Activated CD4-positive, alpha-beta T cell treated with anti-CD3 and anti-CD28 coated beads, Interleukin-2, Interleukin-6, amounts not matched to agents 100 ng/mL and 50 ng/mL, durations not matched to agents 16 hours and 8 hours (primary cell): ENCODE results near the gene USP2.
"Not testable (repeated sequence)": the region's sequence is repeated elsewhere in the genome, so short reads cannot be mapped to it uniquely, and the experiment has no call there.

Experiments
- DNase-seq: peaks from one replicate; pipeline ENCODE4 v3.0.0-alpha.2; 2020

Gene USP2

DNA sequence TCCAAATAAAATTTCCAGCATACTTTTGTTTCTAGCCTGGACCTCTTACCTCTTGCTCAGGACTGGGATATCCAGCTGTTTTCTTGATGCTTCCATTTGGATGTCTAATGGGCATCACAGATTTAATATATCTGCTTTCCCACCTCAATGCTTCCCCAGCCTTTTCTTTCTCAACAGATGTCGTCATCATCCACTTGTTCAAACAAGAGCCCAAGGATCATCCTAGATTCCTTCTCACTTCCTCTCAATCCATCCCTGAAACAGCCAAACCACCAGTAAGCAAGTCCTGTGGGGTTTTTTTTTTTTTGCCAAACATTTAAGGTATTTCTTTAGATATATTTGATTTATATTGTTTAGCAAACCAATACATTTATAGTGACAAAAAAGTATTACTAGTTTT, 29.0 kb upstream of the USP2 start:
- DNase-seq = no peak

DNA sequence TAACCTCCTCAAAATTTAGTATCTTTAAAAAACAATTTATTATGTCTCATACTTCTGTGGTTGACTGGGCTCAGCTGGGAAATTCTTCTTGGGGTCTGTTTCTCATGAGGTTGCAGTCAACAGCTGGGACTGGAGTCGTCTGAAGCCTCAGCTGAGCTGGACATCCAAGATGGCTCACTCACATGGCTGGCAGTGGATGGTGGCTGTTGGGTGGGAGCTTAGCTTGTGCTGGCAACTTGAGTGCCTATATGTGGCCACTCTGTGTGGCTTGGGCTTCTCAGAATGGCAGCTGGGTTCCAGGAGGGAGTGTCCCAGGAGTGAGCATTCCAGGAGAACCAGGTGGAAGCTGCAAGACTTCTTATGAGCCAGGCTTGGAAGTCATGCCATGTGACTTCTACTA, 28.2 kb upstream of the USP2 start:
- DNase-seq = no peak

DNA sequence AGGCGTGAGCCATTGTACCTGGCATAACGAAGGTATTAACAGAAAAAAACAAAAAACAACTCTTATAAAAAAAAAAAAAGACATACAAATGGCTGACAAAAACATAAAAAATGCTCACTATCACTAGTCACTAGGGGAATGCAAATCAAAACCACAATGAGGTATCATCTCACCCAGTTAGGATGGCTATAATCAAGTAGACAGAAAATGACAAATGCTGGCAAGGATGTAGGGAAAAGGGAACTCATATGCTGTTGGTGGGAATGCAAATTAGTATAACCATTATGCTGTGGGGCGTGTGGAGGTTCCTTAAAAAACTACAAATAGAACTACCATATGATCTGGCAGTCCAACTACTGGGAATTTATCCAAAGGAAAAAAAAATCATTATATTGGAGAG, 24.5 kb upstream of the USP2 start:
- DNase-seq = no peak

DNA sequence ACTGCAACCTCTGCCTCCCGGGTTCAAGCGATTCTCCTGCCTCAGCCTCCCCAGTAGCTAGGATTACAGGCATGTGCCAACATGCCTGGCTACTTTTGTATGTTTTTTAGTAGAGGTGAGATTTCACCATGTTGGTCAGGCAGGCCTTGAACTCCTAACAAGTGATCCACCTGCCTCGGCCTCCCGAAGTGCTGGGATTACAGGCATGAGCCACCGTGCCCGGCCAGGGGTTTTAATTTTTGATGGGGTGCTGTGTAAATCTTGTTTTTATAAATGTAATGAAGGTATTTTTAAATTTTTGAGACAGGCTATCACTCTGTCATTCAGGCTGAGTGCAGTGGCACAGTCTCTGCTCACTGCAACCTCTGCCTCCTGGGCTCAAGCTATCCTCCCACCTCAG, 24.0 kb upstream of the USP2 start:
- not testable (repeated sequence) for DNase-seq

DNA sequence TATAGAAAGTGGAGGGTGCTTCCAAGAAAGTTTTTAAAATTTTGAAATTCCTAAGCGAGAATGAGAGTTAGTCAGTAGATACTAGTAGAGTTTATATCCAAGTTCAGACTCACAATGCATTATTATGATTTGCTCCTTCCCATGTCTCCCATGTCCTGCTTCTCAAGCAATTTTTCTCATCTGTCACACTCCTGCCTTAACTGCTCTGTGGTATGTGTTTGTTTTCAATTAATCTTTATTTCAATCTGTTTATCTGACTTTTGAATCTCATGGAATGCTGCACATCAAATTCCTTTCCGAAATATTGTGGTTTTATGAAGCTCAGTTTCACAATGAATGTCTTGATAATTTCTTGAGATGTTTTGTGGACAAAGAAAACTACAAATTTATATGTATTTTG, 23.4 kb upstream of the USP2 start:
- no peak for DNase-seq

DNA sequence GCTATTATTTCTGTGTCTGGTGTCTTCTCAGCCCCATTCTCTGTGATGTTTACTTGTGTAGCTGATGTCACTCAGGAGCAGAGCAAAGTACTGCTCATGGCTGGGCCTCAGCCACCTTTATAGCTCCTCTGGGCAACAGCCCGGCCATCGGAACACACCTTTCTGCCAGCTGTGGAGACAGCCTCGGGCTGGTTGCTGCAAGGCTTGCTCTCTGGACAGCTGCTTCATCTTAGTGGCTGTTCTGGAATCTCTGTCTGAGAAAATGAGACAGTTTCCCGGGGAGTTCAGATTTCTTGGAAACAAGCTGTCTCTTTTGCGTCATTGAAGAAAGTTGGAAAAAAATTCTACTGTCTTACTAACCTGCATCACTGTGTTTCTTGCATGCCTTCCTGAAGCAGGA, 21.5 kb upstream of the USP2 start:
- no peak for DNase-seq

DNA sequence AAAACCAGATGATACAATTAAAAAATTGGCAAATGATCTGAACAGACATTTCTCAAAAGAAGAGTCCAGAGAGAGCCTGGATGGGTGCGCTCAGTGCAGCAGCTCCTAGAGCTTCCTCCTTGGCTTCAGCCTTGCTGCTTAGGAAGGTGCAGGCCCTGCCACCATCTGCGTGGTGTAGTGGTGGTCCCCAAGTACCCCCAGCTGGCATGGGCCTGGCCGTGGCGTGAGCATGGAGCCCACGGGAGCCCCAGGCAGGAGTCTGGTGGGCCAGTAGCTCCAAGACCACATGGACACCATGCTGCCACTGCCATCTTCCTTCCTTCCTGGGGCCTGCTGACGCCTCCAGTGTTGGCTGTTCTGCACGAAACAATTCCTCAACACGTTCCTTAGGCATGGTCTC, 21.0 kb upstream of the USP2 start:
- no peak for DNase-seq

DNA sequence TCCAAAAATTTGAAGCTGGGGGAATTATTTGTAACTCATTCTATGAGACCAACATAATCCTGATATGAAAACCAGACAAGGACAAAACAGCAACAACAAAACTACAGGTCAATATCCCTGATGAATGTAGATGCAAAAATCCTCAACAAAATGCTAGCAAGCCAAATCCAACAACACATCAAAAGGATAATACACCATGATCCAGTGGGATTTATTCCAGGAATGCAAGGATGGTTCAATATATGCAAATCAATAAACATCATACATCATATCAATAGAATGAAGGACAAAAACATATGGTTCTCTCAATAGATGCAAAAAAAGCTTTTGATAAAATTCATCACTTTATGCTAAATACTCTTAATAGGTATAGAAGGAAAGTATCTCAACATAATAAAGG, 19.4 kb upstream of the USP2 start:
- no peak for DNase-seq

DNA sequence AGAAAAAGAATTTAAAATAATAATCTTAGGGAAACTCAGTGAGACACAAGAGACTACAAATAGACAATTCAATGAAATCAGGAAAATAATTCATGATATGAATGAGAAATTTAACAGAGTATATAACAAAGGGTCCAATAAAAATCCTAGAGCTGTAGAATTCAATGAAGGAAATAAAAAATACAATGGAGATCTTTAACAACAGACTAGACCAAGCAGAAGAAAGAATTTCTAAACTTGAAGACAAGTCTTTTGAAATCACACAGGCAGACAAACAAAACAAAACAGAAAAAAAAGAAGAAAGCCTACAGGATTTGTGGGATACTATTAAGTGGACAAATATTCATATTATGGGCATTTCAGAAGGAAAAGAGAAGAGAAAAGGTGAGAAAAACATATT, 16.2 kb upstream of the USP2 start:
- no peak for DNase-seq

DNA sequence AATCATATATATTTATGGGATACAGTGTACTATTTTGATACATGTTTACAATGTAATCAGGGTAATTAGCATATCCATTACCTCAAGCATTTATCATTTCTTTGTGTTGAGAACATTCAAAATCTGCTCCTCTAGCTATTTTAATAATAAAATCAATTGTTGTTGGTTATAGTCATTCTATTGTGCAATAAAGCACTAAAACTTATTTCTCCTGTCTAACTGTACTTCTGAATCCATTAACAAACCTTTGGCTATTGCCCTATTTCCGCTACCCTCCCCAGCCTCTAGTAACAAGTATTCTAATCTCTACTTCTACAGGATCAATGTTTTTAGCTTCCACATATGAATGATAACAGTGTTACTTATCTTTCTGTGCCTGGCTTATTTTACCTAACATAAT, 15.3 kb upstream of the USP2 start:
- no peak for DNase-seq

DNA sequence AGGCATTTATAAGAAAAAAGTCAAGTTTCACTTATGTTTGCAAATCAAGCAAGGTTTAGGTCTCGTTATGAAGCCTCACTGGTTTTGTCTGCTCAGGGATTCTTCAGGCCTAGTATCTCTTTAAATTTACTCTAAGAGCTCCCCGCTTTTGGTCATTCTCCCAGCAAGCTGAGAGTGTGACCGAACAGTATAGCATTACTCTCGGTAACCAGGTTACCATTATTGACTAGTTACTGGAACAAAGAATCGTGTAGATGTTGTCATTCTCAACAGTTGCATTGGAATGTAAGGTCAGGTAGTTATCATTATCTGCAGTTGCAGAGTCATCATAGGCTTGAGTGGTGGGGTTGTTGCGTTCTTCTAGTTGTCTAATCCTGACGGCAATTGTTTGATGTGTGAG, 9.8 kb upstream of the USP2 start:
- no peak for DNase-seq

DNA sequence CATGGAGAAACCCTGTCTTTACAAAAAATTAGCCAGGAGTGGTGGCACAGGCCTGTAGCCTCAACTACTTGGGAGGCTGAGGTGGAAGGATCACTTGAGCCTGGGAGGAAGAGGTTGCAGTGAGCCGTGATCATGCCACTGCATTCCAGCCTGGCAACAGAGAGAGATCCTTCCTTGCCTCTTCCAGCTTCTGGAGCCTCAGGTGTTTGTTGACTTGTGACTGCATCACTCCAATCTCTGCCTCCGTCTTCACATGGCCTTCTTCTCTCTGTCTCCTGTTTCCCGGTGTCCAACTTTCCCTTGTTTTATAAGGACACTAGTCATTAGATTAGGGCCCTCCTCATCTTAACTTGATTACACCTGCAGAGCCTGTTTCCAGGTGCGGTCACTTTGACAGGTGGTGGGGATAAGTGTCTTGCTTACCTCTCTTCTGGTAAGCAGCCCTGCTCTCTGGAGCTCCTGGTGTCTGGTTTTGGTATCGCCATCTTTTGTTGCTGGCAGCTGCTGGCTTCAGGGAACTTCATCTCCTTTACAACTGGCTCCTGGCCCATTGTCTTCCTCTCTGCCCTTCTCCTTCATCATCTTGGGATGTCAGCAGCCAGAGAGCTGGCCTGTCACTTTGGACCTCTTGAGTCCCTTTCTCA, 8.2 kb upstream of the USP2 start:
- DNase-seq = peak; percentile 19

DNA sequence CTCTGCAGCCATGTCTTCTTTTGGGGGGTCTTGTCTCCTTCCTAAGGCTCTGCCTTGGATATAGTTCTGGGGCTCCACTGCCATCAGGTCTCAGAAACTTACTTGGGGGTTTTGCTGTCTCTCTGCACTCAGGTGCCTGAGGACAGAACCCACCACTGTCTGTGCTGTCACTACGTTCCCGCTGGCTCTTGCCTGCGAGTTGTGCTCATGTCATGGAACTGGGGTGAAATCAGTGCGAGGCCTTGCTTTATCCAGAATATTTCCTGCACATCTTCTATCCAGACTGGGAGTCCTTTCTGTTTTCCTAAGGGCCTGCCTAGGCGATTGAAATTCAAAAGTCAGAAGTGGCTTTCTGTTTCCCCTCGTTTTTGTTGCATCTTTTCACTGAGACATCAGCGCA, 6.6 kb upstream of the USP2 start:
- DNase-seq = no peak

DNA sequence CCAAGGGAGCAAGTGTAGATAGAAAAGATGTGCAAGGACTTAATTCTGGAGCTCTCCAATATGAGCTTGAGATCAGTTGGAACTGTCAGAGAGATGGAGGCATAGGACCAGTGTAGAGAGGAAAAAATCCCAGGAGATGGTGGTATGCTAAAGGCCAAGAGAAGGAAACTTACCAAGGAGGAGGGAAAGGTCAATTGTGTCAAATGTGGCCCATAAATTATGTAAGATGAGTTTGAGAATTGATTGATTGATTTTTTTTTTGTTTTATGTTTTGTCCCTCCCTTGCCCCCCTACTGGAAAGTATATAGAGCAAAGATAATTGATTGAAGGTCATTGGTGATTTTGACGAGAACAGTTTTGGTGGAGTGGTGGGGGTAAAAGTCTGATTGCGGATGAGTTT, 2.8 kb upstream of the USP2 start:
- no peak for DNase-seq

DNA sequence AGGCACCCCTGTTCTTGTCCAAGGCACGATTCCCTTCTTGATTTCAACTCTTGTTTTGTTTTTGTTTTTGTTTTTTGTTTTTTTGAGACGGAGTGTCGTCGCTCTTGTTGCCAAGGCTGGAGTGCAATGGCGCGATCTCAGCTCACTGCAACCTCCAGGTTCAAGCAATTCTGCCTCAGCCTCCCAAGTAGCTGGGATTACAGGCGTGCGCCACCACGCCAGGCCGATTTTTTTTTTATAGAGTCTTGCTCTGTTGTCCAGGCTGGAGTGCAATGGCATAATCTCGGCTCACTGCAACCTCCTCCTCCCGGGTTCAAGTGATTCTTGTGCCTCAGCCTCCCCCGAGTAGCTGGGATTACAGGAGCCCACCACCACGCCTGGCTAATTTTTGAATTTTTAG, 1.0 kb upstream of the USP2 start:
- DNase-seq = not testable (repeated sequence)

DNA sequence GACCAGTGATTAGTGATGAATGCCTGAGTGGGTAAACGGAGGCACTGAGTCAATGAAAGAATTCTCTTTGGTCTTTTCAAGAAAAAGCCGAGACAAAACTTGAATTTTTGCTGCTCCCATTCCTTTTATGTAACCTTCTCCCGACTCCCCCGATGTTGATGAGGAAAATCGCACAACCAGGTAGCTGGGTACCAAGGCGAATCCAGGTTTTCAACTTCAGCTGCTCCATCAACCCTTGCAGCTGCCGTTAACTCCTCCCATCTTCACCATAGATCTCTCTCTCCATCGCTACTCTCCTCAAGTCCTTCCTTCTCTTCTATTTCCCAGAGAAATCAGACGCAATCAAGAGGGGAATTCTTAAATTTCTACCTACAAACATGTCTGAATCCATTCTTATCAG, 611 bp upstream of the USP2 start:
- DNase-seq = no peak

DNA sequence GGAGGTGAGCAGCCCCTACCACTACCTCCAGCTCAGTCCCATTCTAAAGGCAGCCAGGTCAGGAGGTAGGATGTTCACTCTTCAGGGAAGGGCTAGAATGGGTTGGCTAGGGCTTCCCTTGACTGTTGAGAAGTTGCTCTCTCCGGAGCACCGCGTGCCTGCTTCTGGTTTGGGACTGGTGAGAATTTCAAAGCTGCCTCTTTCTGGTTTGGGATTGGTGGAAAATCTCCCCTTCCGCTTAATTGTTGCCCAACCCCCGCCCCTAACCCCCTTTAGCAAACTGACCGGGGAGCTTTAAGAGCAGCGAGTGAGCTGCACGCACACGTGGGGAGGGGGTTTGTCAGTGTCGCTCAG, 686 bp downstream of the USP2 start:
- DNase-seq = no peak

DNA sequence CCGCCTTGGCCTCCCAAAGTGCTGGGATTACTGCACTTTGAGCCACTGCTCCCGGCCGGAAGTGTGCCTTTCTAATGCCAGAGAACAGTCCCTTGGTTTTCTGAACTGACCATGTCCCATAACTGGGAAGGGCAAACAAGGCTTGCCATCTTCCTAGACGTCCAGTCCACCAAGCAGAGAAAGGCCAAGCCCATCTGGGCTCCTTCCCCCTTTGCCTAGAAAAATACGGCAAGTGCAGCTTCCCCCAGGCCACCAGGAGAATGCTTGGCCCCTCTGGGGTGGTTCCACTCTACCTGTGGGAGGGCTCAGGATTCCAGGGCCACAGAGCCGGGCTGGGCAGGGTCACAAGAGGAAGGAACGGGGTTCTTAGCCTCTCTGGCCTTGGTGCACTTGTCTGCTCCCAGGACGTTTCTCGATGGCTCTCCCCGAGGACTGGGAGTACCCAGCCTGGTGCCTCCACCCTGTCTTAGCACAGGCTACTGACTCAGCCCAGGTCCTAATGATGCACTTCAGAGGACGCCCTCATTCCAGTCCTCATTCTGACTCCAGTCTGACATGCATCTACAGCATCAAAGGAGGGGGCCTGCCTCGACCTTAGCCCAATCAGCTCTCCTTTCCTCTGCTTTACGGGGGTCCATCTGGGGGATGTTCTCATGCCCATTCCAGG, 1.2 kb downstream of the USP2 start:
- DNase-seq = no peak

DNA sequence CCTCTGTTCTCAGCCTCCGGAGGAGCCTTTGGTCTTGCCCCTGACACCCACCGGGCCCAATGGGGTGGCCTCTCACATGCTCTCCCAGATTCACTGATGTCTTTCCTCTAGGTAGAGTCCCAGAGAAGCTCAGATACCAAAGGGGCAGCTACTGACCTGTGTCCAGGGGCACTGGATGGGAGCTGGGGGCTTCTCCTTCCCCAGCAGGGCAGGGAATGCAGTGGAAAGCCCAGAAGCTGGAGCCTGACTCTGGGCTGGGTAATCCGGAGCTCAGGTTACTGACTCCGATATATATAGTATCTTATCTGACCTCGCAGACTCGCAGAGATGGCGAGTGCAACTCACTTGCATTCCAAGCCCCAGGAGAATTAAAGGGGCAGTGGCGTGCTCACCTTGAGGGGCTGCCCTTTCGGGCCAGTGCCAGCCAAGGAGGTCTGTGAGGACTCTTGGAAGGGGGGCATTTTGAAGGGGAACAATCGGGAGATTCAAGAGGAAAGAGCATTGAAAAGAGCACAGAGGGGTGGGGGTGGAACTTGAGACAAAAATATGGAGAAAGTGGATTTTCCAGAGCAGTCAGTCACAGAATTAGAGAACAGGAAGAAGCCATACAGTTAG, 2.5 kb downstream of the USP2 start:
- DNase-seq = no peak

DNA sequence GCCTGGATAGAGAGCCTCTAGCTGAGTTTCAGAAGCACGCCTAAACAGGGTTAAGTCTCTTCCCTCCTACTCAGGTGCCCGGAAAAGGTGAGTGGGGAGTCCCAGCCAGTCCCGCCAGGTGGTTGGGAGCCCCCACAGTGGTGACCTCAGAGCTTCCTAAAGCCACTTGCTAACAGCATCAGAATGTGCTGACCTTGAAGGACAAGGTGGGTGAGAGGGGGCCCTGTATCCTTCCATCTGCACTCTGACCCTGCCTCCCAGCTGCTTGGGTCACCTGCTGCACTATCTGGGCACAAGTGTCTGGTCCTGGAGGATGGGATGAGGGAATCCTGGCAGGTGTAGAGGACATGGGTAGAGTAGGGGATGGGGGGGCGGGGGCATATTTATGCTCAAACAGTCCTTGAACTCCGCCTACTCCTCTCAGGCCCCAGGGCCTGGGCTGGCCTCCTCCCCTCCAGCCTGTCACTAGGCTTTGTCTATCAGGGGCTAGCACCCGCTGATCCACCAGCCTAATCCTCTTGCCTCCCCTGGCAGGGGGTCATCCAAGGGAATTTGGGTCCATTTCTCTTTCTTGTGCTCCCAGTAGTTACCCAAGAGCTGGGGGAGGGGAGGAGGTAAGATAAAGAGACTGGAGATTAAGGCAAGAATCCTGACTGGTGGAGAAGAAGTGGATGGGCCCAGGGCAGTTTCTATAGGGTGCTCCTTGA, 3.4 kb downstream of the USP2 start:
- DNase-seq = no peak

DNA sequence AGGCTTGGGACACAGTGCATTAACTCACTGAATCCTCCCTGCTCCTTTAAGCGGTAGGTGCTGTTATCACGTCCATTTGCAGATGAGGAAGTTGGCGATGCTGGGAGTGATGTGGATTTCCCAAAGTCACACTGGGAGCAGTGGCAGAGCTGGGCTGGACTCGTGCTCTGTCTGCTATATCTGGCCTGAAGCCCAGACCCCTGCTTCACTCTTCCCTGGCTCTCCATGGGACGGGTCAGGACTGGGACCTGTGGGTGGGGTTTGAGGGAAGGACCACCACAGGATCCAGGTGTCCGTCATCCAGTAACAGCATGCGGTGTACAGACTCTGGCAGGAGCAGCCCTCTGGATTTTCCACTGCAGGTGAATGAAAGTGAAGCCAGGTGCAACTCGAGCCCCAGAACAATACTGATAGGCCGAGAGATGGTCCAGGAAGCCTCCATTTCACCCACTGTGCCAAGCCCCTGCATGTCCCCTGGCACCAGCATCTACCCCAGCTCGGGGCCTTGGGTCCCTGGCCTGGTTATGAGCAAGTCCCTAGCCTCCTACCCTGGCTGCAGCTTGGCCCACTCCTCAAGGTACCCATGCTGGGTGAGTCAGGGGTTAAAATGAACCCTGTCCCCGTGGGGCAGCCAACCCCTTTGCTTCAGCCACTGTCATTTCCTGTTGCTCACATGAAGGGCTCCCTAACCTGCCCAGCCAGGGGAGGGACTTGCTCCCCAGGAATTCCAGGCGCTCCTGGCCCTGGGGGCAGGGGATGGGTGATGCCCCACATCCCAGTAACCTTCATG, 4.2 kb downstream of the USP2 start:
- no peak for DNase-seq

DNA sequence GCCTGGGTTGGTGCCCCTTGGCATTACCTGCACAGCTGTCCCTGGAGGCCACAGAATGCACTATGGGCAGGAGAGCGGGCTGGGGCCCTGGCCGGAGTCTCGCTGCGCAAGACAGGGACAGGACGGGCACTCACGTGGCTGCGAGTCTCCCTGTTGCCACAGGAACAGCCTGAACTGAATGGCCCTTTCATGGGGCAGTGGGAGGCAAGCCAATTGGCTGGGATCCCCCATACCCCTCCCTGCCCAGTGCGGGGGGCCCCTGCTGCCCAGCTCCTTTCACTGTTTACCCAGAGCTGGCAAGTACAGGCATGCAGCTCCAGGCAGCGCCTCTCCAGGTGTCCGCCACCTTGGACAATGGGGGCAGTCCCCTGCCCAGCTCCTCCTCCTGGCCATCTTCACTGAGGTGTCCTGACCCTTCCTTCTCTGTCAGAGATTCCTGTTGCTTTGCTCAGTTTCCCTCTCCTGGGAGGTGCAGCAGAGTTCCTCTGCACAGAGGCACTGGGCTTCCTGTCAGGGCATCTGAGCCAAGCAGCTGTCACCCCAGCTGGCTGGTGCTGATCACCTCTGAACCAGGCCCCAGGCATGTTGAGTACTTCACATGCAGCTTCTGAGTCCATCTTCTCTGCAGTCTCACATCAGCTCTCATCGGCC, 5.2 kb downstream of the USP2 start:
- DNase-seq = no peak
